Stimulated activated CD8-positive, alpha-beta memory T cell treated with anti-CD3 and anti-CD28 coated beads, Interleukin-4, amount 100 ng/mL, for 24 hours (primary cell): Measurements from ENCODE around the gene CCL23.
A peak's percentile ranks its signal among the peaks of the same experiment; 100 is the strongest.

Experiments used
- DNase-seq: peaks from one replicate; pipeline ENCODE4 v3.0.0-alpha.2; 2020; ENCODE audit warnings: low read depth

Gene CCL23

GRCh38 chr17:35969558-35970380, 48.0 kb downstream of the CCL23 start:
- peak; percentile 63 for DNase-seq

- DNase-seq, result no peak
Observed at GRCh38 chr17:35968520-35969054, 49.2 kb downstream of the CCL23 start.

GRCh38 chr17:35965272-35965671, 52.5 kb downstream of the CCL23 start:
- no peak for DNase-seq

- no peak for DNase-seq
Observed at GRCh38 chr17:35963663-35964062, 54.1 kb downstream of the CCL23 start.
